Medulla oblongata (tissue), 1 donor: ENCODE results near the gene MVB12B.
"Not testable (repeated sequence)": the region's sequence is repeated elsewhere in the genome, so short reads cannot be mapped to it uniquely, and the experiment has no call there.

Experiments used
- DNase-seq: peaks from one replicate; pipeline ENCODE4 v3.0.0-alpha.2; 2015; ENCODE audit errors: extremely low spot score

MVB12B gene

DNA sequence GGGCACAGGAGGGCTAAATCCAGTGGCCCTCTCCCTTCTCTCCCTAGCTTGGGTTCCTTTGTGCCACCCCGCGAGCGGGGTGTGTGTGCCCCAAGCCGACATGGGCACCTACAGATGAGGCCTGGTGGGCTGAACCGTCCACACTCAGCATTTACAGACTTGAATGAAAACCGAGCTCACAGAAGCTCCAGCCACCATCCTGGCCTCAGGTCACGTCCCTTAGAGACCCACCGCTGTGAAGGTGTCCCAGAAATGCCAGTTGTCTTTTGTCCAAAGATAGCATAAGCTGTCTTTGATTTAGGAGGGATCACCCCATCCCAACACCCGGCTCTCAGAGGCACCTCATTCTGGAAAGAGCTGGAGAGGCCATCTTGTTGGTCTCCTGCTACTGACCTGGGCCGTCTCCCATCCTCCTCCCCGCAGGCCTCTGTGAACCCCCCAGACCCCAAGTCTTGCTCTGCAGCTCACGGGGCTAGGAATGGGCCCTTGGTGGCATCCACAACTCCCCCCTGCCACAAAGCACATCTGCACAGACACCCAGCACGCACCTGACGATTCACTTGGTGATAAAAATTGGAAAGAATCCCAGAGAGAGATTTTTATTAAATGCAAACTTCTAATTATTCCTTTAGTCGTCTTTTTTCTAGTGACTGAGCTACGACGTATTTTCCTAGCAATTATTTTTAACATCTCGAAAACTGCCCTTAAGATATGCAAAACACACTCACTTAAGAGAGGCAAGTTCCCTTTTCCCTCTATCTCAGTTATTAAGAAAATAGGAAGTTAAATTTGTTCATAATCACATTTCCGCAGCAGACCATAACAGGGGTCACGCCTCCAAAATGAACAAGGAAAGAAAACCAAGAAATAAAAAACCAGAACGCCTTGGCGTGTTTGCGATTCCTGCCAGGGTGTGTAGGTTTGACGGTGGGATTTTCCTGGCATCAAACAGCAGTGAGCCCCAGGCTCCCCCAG, 206.6 kb downstream of the MVB12B start:
- no peak for DNase-seq

- no peak for DNase-seq
Observed at GRCh38 chr9:126533926-126534310, 207.3 kb downstream of the MVB12B start.

DNA sequence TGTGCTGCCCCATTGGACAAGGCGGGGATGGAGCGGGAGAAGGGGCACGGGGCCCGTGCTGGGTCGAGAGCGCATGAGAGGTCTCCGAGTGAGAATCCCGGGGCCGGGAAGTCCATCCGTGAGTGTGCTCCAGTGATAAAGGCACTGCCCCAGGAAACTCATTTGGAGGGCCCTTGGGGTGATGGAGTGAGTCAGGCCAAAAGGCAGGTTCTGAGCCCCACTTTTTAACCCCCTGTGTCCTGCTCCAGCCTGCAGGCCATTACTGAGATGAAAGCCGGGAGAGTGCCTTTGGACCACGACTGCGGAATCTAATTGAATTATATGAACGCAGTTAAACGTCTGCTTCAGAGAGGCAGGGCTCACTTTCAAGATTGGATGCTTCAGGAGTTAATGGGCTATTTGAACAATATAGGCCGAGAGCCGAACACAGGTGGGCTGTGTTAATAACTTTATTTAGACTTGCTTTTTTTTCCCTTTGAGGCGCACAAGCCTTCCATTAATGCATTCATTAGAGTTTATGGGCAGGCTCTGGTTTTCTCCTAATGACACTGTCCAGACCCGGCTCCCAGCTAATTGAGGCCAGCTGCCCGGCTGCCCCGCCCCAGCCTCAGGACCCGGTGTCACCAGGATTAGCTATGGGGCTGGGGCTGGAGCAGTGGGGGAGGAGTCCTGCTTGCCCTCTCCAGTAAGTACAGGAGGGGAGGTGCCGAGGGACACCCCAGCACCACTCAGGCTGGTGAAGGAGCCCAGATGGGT, 208.0 kb downstream of the MVB12B start:
- no peak for DNase-seq

GRCh38 chr9:126536131-126536530, 209.5 kb downstream of the MVB12B start:
- no peak for DNase-seq

- DNase-seq = no peak
Observed at GRCh38 chr9:126536841-126537465, 210.3 kb downstream of the MVB12B start.

GRCh38 chr9:126538550-126538949, 211.9 kb downstream of the MVB12B start:
- DNase-seq = no peak

DNA sequence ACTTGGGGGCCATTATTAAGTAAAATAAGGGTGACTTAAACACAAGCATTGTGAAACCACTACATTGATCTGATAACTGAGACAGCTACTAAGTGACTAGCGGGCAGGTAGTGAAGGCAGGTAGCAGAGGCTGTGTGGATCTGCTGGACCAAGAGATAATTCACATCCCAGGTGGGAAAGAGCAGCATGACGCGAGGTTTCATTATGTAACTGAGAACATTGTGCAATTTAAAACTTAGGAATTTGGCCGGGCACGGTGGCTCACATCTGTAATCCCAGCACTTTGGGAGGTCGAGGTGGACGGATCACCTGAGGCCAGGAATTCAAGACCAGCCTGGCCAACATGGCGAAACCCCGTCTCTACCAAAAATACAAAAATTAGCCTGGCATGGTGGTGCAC, 213.8 kb downstream of the MVB12B start:
- not testable (repeated sequence) for DNase-seq

- DNase-seq = no peak
Observed at GRCh38 chr9:126543490-126543889, 216.9 kb downstream of the MVB12B start.

GRCh38 chr9:126545106-126545505, 218.5 kb downstream of the MVB12B start:
- DNase-seq = no peak

- DNase-seq = no peak
Observed at GRCh38 chr9:126546036-126546435, 219.4 kb downstream of the MVB12B start.

- DNase-seq = no peak
Observed at GRCh38 chr9:126548312-126548711, 221.7 kb downstream of the MVB12B start.

DNA sequence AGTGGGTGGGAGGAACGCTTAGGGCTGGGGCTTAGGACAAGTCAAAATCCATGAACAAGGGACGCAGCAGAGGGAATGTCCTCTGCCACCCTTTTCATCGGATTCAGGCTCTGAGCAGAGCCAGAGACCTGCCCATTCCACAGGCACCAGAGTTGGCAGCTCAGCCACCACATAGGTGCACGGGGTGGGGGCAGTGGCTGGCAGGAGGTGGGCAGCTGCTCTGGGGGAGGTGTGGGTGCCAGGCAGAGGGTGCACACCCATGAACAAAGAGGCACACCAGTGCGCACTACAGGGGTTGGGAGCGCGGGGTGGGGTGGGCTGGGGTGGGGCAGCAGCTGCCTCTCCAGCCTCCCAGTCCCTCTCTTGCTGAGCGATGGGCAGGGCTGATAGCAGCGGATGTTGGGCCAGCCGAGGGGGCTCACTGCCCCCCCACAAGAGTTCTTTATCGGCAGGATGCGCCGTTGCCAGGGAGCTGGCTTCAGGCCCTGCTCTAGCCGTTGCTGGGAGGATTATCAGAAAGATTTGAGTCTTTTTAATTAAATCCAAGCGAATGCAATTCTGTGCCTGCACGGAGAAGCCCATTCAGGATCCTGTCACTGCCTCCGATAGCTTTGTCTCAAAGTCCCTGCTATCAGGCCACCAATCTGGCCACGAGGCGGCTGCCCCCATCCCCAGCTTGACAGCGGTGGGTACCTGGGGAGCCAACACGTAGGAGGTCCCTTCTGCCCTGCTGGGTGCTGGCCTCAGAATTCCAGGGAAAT, 222.8 kb downstream of the MVB12B start:
- no peak for DNase-seq

DNA sequence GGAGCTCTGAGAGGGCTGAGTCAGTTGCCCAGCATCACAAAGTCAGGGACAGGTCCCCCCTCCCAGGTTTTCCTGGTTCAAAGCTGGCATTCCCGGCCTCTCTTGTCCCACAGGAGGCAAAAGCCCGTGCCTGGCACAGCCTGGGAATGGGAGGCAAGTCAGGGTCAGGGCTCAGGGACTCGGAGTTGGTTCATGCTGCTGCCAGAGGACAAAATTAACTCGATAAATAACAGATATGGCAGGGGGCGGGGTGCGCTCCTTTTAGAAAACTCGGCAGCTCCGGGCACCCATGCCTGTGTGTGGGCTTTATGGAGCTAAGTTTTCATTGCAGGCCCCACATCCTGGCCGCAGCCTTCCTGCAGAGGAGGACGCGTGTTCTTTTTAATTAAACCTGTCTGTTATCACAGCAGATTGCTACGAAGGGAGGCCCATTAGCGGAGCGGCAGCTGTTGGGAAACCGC, 224.3 kb downstream of the MVB12B start:
- no peak for DNase-seq

GRCh38 chr9:126551812-126552211, 225.2 kb downstream of the MVB12B start:
- no peak for DNase-seq

- DNase-seq = no peak
Observed at GRCh38 chr9:126554292-126554691, 227.7 kb downstream of the MVB12B start.

DNA sequence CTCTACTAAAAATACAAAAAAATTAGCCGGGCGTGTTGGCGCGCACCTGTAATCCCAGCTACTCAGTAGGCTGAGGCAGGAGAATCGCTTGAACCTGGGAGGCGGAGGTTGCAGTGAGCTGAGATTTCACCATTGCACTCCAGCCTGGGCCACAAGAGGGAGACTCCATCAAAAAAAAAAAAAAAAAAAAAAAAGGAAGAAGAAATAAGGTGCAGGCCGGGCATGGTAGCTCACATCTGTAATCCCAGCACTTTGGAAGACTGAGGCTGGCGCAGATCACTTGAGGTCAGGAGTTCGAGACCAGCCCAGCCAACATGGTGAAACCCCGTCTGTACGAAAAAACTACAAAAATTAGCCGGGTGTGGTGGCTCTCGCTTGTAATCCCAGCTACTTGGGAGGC, 228.8 kb downstream of the MVB12B start:
- DNase-seq = not testable (repeated sequence)
